GM23338 (cell line): Measurements from ENCODE around the gene BMP3. TPM values are rescaled to one million over a fixed set of nuclear protein-coding genes. Genes with fewer than 3 reads are reported as not detected.

Experiments
- ATAC-seq: fragments of 200-7000 bp; cut with Tn5 transposase; 3 replicates; pipeline ENCODE4 v1.9.1; 2020
- DNase-seq: peaks from one replicate; pipeline ENCODE4 v3.0.0-alpha.2; 2015; ENCODE audit warnings: low spot score
- H2AFZ ChIP-seq: fragments of 200-600 bp; sonication (generic); 2 replicates; pipeline ENCODE4 v1.8.0; 2016; ENCODE audit warnings: antibody characterized with exemption, mild to moderate bottlenecking, moderate library complexity
- H3F3A ChIP-seq: fragments of 200-600 bp; sonication (generic); replicated peaks from 2 replicates; pipeline ENCODE4 v1.8.0; 2017; ENCODE audit warnings: antibody characterized with exemption, mixed run types, low read depth
- H3K27ac ChIP-seq: fragments of 200-600 bp; sonication (generic); 2 replicates; pipeline ENCODE4 v1.6.1; 2016; ENCODE audit warnings: low read depth
- H3K27me3 ChIP-seq: fragments of 200-600 bp; sonication (generic); 2 replicates; pipeline ENCODE4 v1.8.0; 2016; ENCODE audit warnings: mild to moderate bottlenecking, mixed run types, moderate library complexity; ENCODE audit not compliant: insufficient read depth
- H3K36me3 ChIP-seq: fragments of 200-600 bp; sonication (generic); 2 replicates; pipeline ENCODE4 v1.8.0; 2016; ENCODE audit warnings: mild to moderate bottlenecking; ENCODE audit not compliant: insufficient read depth
- H3K4me1 ChIP-seq: fragments of 200-600 bp; sonication (generic); 2 replicates; pipeline ENCODE4 v1.8.0; 2016; ENCODE audit warnings: mild to moderate bottlenecking, moderate library complexity; ENCODE audit not compliant: insufficient read depth
- H3K4me2 ChIP-seq: fragments of 200-600 bp; sonication (generic); 2 replicates; pipeline ENCODE4 v1.7.1; 2017; ENCODE audit warnings: mixed run types
- H3K4me3 ChIP-seq: fragments of 200-600 bp; sonication (generic); 2 replicates; pipeline ENCODE4 v1.6.1; 2016; ENCODE audit warnings: mixed run types
- H3K79me2 ChIP-seq: fragments of 200-600 bp; sonication (generic); replicated peaks from 2 replicates; pipeline ENCODE4 v1.8.0; 2017; ENCODE audit warnings: mild to moderate bottlenecking; ENCODE audit not compliant: insufficient read depth
- H3K9me2 ChIP-seq: fragments of 200-600 bp; sonication (generic); 2 replicates; pipeline ENCODE4 v1.8.0; 2017; ENCODE audit not compliant: insufficient read depth
- H4K20me1 ChIP-seq: fragments of 200-600 bp; sonication (generic); replicated peaks from 2 replicates; pipeline ENCODE4 v1.8.0; 2017; ENCODE audit warnings: mild to moderate bottlenecking; ENCODE audit not compliant: insufficient read depth
- H3K27ac Mint-ChIP-seq: 2 replicates; pipeline ENCODE4 v1.8.0; 2020; ENCODE audit warnings: inconsistent platforms, mild to moderate bottlenecking, moderate library complexity, mixed read lengths
- H3K27me3 Mint-ChIP-seq: 3 replicates; pipeline ENCODE4 v1.8.0; 2022; ENCODE audit warnings: low read depth, mild to moderate bottlenecking, moderate library complexity, mixed read lengths, inconsistent platforms; ENCODE audit not compliant: insufficient read depth, poor library complexity
- H3K36me3 Mint-ChIP-seq: 3 replicates; pipeline ENCODE4 v1.8.0; 2021; ENCODE audit warnings: low read depth, mild to moderate bottlenecking, inconsistent platforms, moderate library complexity, mixed read lengths
- H3K4me1 Mint-ChIP-seq: 3 replicates; pipeline ENCODE4 v1.8.0; 2020; ENCODE audit warnings: mild to moderate bottlenecking, inconsistent platforms, mixed read lengths
- H3K4me3 Mint-ChIP-seq: 3 replicates; pipeline ENCODE4 v1.8.0; 2021; ENCODE audit warnings: moderate library complexity, mild to moderate bottlenecking, inconsistent platforms, mixed read lengths
- H3K9me3 Mint-ChIP-seq: 3 replicates; pipeline ENCODE4 v1.8.0; 2020; ENCODE audit warnings: moderate library complexity, mild to moderate bottlenecking, inconsistent platforms, mixed read lengths
- EZH2 ChIP-seq: fragments of 200-600 bp; sonication (generic); IDR thresholded peaks from one replicate; pipeline ENCODE4 v1.8.0; 2017; ENCODE audit warnings: antibody characterized with exemption, mild to moderate bottlenecking, low read depth; ENCODE audit not compliant: unreplicated experiment
- EZH2phosphoT487 ChIP-seq: fragments of 200-600 bp; sonication (generic); IDR thresholded peaks from one replicate; pipeline ENCODE4 v1.8.1; 2018; ENCODE audit warnings: antibody characterized with exemption; ENCODE audit not compliant: unreplicated experiment
- JUNB ChIP-seq: IDR thresholded peaks from one replicate; pipeline ENCODE4 v1.6.1; 2016; ENCODE audit warnings: antibody characterized with exemption; ENCODE audit not compliant: unreplicated experiment
- NANOG ChIP-seq: IDR thresholded peaks from 2 replicates; pipeline ENCODE4 v1.6.1; 2016; ENCODE audit warnings: antibody characterized with exemption, borderline replicate concordance
- POLR2AphosphoS5 ChIP-seq: IDR thresholded peaks from 2 replicates; pipeline ENCODE4 v1.6.1; 2016; ENCODE audit warnings: antibody characterized with exemption, low read depth
- STAT1 ChIP-seq: IDR thresholded peaks from one replicate; pipeline ENCODE4 v1.6.1; 2016; ENCODE audit warnings: antibody characterized with exemption; ENCODE audit not compliant: unreplicated experiment
- polyA plus RNA-seq: library from polyadenylated mRNA; unstranded; fragments of >200 nt; fragmentation: Nextera tagmentation; extraction: Ambion mirVana; gene quantifications from 2 replicates; pipeline ENCODE4 v1.2.1, GENCODE V29; 2016
- total RNA-seq: library from RNA; depleted of rRNA; stranded (reverse); fragments of >200 nt; shearing (Covaris generic); gene quantifications from 2 replicates; pipeline ENCODE4 v1.2.3, GENCODE V29; 2014
- TF ChIP-seq, protein P1 (sequence below), 2 experiments: fragments of 200-600 bp in 1 of 2; sonication (generic) in 1 of 2; conservative IDR thresholded peaks; 2 replicates each; pipeline versions ENCODE4 v1.5.1 to v1.6.1; 2016 to 2017; ENCODE audit warnings: antibody characterized with exemption in 2 of 2, low read depth in 2 of 2, mild to moderate bottlenecking in 2 of 2, moderate library complexity in 1 of 2
- TF ChIP-seq, protein P2 (sequence below): fragments of 250-450 bp; sonication (Bioruptor Pico); IDR thresholded peaks from 2 replicates; pipeline ENCODE4 v1.5.0; 2020; ENCODE audit warnings: mild to moderate bottlenecking, moderate library complexity
- TF ChIP-seq, protein P3 (sequence below): IDR thresholded peaks from 2 replicates; pipeline ENCODE4 v1.6.1; 2016; ENCODE audit warnings: antibody characterized with exemption

The BMP3 gene
- total and polyA plus RNA-seq, 2 experiments from 2014 or later: 0.10 TPM; not detected in 1

DNA sequence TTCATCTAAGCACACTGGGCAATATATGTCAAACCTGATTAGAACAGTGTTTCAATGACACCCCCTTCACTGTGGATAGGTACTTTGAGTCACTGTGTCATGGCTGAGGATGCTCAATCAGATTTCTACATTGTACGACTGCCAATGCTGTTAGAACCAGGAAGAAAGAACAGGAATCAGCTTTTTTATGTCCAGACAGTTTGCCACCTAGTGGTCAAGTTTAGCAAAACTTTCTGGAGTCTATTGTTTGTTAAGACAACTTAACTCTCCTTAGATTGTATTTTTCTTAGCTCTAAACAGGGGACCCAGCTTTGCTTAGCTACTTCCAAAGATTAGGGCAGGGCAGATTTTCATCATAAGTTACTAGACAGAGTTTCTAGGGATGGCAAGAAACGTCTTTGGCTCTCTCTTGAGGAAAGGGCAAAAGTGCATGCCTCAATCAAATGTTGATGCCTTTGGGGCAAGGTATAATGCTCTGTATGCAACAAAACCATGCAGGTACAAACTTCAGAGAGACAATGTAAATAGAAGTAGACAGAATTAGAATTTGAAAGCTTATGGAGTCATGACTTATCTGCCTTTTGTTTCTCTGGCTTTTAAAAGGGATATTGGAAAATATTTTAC lies 40.5 kb upstream of the BMP3 start:
- Histone ChIP-seq H2AFZ (no peak overlapping the region; the same call in 1 of the 2 replicates), H3K36me3 (no peaks in the 10 kb centered on the region), H3F3A (no peaks in the 10 kb centered on the region), H3K9me2 (no peaks in the 10 kb centered on the region), H3K79me2 (no peaks in the 10 kb centered on the region), H3K4me3 (no peak overlapping the region), H3K27me3 (no peaks in the 10 kb centered on the region), H3K4me1 (no peaks in the 10 kb centered on the region; the same call in 1 of the 2 replicates), H4K20me1 (no peaks in the 10 kb centered on the region), H3K27ac (no peak overlapping the region), H3K4me2 (no peak overlapping the region)
- Mint-ChIP-seq H3K4me3 (no peak overlapping the region), H3K36me3 (no peaks in the 10 kb centered on the region), H3K9me3 (no peaks in the 10 kb centered on the region), H3K27ac (no peak overlapping the region; the same call in 1 of the 2 replicates), H3K4me1 (peaks cover 10% of the 10 kb centered on the region; the same call in 2 of the 3 replicates), H3K27me3 (no peaks in the 10 kb centered on the region)
- DNase-seq (peak; percentile 83), ATAC-seq (peak; percentile 69)
- no peak for TF ChIP-seq JUNB
- TF ChIP-seq, protein P1, sequence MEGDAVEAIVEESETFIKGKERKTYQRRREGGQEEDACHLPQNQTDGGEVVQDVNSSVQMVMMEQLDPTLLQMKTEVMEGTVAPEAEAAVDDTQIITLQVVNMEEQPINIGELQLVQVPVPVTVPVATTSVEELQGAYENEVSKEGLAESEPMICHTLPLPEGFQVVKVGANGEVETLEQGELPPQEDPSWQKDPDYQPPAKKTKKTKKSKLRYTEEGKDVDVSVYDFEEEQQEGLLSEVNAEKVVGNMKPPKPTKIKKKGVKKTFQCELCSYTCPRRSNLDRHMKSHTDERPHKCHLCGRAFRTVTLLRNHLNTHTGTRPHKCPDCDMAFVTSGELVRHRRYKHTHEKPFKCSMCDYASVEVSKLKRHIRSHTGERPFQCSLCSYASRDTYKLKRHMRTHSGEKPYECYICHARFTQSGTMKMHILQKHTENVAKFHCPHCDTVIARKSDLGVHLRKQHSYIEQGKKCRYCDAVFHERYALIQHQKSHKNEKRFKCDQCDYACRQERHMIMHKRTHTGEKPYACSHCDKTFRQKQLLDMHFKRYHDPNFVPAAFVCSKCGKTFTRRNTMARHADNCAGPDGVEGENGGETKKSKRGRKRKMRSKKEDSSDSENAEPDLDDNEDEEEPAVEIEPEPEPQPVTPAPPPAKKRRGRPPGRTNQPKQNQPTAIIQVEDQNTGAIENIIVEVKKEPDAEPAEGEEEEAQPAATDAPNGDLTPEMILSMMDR (conservative IDR thresholded peaks at IDR 0.05; ENCODE audit: low read depth in 2 of 2): peak; percentile 64 to 79

DNA sequence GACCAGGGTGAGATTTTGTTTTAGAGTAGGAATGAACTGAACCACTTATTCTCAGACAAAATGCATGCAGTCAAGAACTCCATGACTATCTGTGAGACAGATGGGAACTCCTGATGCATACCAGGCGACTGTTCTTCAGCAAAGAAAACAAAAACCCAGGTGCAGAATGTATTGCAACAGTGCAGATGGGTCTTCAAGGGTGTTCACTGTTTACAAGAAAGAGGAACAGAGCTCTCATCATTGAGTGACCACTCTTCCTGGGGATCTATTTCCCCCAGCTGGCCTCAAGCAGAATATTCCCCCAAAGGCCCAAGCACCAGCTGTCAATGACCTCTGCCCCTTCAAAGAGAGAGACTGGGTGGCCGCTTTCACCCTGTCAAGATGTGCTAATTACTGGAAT lies 39.7 kb upstream of the BMP3 start:
- no peak overlapping the region for H3K27ac ChIP-seq
- no peak overlapping the region for H3K4me3 ChIP-seq
- no peaks in the 10 kb centered on the region for H3K27me3 ChIP-seq
- DNase-seq (peak; percentile 21), ATAC-seq (no peak; the same call in 2 of the 3 replicates)
- Mint-ChIP-seq H3K4me1 (peaks cover 10% of the 10 kb centered on the region; the same call in 2 of the 3 replicates), H3K27ac (no peak overlapping the region), H3K27me3 (no peaks in the 10 kb centered on the region), H3K4me3 (no peak overlapping the region), H3K9me3 (no peaks in the 10 kb centered on the region), H3K36me3 (no peaks in the 10 kb centered on the region)
- H3F3A ChIP-seq: no peaks in the 10 kb centered on the region
- H3K79me2 ChIP-seq: no peaks in the 10 kb centered on the region
- no peaks in the 10 kb centered on the region for H3K36me3 ChIP-seq
- H4K20me1 ChIP-seq: no peaks in the 10 kb centered on the region
- no peaks in the 10 kb centered on the region for H3K9me2 ChIP-seq
- no peak overlapping the region for H2AFZ ChIP-seq
- H3K4me1 ChIP-seq: no peaks in the 10 kb centered on the region; the same call in 1 of the 2 replicates
- H3K4me2 ChIP-seq: no peak overlapping the region
- TF ChIP-seq POLR2AphosphoS5: no peak
- no peak for TF ChIP-seq EZH2phosphoT487
- no peak for TF ChIP-seq EZH2
- TF ChIP-seq, protein P2, sequence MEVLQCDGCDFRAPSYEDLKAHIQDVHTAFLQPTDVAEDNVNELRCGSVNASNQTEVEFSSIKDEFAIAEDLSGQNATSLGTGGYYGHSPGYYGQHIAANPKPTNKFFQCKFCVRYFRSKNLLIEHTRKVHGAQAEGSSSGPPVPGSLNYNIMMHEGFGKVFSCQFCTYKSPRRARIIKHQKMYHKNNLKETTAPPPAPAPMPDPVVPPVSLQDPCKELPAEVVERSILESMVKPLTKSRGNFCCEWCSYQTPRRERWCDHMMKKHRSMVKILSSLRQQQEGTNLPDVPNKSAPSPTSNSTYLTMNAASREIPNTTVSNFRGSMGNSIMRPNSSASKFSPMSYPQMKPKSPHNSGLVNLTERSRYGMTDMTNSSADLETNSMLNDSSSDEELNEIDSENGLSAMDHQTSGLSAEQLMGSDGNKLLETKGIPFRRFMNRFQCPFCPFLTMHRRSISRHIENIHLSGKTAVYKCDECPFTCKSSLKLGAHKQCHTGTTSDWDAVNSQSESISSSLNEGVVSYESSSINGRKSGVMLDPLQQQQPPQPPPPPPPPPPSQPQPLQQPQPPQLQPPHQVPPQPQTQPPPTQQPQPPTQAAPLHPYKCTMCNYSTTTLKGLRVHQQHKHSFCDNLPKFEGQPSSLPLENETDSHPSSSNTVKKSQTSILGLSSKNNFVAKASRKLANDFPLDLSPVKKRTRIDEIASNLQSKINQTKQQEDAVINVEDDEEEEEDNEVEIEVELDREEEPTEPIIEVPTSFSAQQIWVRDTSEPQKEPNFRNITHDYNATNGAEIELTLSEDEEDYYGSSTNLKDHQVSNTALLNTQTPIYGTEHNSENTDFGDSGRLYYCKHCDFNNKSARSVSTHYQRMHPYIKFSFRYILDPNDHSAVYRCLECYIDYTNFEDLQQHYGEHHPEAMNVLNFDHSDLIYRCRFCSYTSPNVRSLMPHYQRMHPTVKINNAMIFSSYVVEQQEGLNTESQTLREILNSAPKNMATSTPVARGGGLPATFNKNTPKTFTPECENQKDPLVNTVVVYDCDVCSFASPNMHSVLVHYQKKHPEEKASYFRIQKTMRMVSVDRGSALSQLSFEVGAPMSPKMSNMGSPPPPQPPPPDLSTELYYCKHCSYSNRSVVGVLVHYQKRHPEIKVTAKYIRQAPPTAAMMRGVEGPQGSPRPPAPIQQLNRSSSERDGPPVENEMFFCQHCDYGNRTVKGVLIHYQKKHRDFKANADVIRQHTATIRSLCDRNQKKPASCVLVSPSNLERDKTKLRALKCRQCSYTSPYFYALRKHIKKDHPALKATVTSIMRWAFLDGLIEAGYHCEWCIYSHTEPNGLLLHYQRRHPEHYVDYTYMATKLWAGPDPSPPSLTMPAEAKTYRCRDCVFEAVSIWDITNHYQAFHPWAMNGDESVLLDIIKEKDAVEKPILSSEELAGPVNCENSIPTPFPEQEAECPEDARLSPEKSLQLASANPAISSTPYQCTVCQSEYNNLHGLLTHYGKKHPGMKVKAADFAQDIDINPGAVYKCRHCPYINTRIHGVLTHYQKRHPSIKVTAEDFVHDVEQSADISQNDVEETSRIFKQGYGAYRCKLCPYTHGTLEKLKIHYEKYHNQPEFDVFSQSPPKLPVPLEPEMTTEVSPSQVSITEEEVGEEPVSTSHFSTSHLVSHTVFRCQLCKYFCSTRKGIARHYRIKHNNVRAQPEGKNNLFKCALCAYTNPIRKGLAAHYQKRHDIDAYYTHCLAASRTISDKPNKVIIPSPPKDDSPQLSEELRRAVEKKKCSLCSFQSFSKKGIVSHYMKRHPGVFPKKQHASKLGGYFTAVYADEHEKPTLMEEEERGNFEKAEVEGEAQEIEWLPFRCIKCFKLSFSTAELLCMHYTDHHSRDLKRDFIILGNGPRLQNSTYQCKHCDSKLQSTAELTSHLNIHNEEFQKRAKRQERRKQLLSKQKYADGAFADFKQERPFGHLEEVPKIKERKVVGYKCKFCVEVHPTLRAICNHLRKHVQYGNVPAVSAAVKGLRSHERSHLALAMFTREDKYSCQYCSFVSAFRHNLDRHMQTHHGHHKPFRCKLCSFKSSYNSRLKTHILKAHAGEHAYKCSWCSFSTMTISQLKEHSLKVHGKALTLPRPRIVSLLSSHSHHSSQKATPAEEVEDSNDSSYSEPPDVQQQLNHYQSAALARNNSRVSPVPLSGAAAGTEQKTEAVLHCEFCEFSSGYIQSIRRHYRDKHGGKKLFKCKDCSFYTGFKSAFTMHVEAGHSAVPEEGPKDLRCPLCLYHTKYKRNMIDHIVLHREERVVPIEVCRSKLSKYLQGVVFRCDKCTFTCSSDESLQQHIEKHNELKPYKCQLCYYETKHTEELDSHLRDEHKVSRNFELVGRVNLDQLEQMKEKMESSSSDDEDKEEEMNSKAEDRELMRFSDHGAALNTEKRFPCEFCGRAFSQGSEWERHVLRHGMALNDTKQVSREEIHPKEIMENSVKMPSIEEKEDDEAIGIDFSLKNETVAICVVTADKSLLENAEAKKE (CRISPR knock-in tag): no peak
- no peak for TF ChIP-seq STAT1
- no peak for TF ChIP-seq NANOG
- TF ChIP-seq, protein P3, sequence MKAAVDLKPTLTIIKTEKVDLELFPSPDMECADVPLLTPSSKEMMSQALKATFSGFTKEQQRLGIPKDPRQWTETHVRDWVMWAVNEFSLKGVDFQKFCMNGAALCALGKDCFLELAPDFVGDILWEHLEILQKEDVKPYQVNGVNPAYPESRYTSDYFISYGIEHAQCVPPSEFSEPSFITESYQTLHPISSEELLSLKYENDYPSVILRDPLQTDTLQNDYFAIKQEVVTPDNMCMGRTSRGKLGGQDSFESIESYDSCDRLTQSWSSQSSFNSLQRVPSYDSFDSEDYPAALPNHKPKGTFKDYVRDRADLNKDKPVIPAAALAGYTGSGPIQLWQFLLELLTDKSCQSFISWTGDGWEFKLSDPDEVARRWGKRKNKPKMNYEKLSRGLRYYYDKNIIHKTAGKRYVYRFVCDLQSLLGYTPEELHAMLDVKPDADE: no peak
- TF ChIP-seq, protein P1 (conservative IDR thresholded peaks at IDR 0.05; ENCODE audit: low read depth in 2 of 2): no peak
